Cardiac muscle cell (in vitro differentiated cells and primary cell): Measurements from ENCODE around the gene HMX2. TPM values are rescaled to one million over a fixed set of nuclear protein-coding genes. Genes with fewer than 3 reads are reported as not detected.

Source experiments
- DNase-seq, 2 donors: peaks; one replicate each; pipeline versions ENCODE4 v3.0.0 to v3.0.0-alpha.2; 2010 to 2017; ENCODE audit warnings: low read depth in 1 of 2, low spot score in 1 of 2
- H3K27ac ChIP-seq: fragments of 200-600 bp; sonication (generic); 2 replicates; pipeline ENCODE4 v1.5.1; 2016
- H3K27me3 ChIP-seq: fragments of 200-600 bp; sonication (generic); 2 replicates; pipeline ENCODE4 v1.6.0; 2016; ENCODE audit warnings: control low read depth
- H3K36me3 ChIP-seq: fragments of 200-600 bp; sonication (generic); 2 replicates; pipeline ENCODE4 v1.5.1; 2016; ENCODE audit warnings: control low read depth
- H3K4me1 ChIP-seq: fragments of 200-600 bp; sonication (generic); 2 replicates; pipeline ENCODE4 v1.8.1; 2017; ENCODE audit warnings: low read depth, mild to moderate bottlenecking, mixed run types
- H3K4me3 ChIP-seq: fragments of 200-600 bp; sonication (generic); 2 replicates; pipeline ENCODE4 v1.5.1; 2016; ENCODE audit warnings: mild to moderate bottlenecking
- H3K9me3 ChIP-seq: fragments of 200-600 bp; sonication (generic); 2 replicates; pipeline ENCODE4 v1.5.1; 2017; ENCODE audit warnings: low read depth, mild to moderate bottlenecking, control low read depth
- CTCF ChIP-seq: IDR thresholded peaks from 2 replicates; pipeline ENCODE4 v1.5.1; 2012; ENCODE audit warnings: low read depth, mild to moderate bottlenecking, low read length
- polyA plus RNA-seq: library from polyadenylated mRNA; unstranded; fragments of >200 nt; fragmentation: Nextera tagmentation; extraction: Ambion mirVana; gene quantifications from 2 replicates; pipeline ENCODE4 v1.2.1, GENCODE V29; 2016
- total RNA-seq: library from RNA; depleted of rRNA; stranded (reverse); fragments of >200 nt; gene quantifications from 2 replicates; pipeline ENCODE4 v1.2.3, GENCODE V29; 2016

HMX2 gene
- total and polyA plus RNA-seq, 2 experiments from 2014 or later: not detected

GRCh38 chr10:123140983-123141390, 6.9 kb upstream of the HMX2 start:
- Histone ChIP-seq H3K4me3 (no peak overlapping the region), H3K4me1 (peaks cover 4% of the 10 kb centered on the region), H3K36me3 (no peaks in the 10 kb centered on the region), H3K27ac (no peak overlapping the region), H3K27me3 (peaks cover 100% of the 10 kb centered on the region), H3K9me3 (no peaks in the 10 kb centered on the region)
- DNase-seq: no peak
- no peak for TF ChIP-seq CTCF

- Histone ChIP-seq H3K4me1 (peaks cover 9% of the 10 kb centered on the region), H3K36me3 (no peaks in the 10 kb centered on the region), H3K27ac (no peak overlapping the region), H3K9me3 (no peaks in the 10 kb centered on the region), H3K4me3 (no peak overlapping the region), H3K27me3 (peaks cover 100% of the 10 kb centered on the region)
- TF ChIP-seq CTCF: no peak
- no peak for DNase-seq
Observed at GRCh38 chr10:123141791-123142700, 5.9 kb upstream of the HMX2 start.

GRCh38 chr10:123142701-123143161, 5.2 kb upstream of the HMX2 start:
- H3K27ac ChIP-seq: no peak overlapping the region
- H3K27me3 ChIP-seq: peaks cover 100% of the 10 kb centered on the region
- DNase-seq: no peak
- H3K36me3 ChIP-seq: no peaks in the 10 kb centered on the region
- TF ChIP-seq CTCF: no peak
- no peaks in the 10 kb centered on the region for H3K9me3 ChIP-seq
- peaks cover 9% of the 10 kb centered on the region for H3K4me1 ChIP-seq
- H3K4me3 ChIP-seq: no peak overlapping the region

- no peak for DNase-seq
- Histone ChIP-seq H3K4me3 (no peak overlapping the region), H3K27ac (no peak overlapping the region), H3K36me3 (no peaks in the 10 kb centered on the region), H3K4me1 (peaks cover 9% of the 10 kb centered on the region), H3K9me3 (no peaks in the 10 kb centered on the region), H3K27me3 (peaks cover 100% of the 10 kb centered on the region)
- no peak for TF ChIP-seq CTCF
Observed at GRCh38 chr10:123143162-123143824, 4.6 kb upstream of the HMX2 start.

GRCh38 chr10:123143825-123144168, 4.1 kb upstream of the HMX2 start:
- TF ChIP-seq CTCF: no peak
- no peak overlapping the region for H3K27ac ChIP-seq
- H3K27me3 ChIP-seq: peaks cover 100% of the 10 kb centered on the region
- H3K4me3 ChIP-seq: no peak overlapping the region
- no peaks in the 10 kb centered on the region for H3K36me3 ChIP-seq
- no peak for DNase-seq
- H3K9me3 ChIP-seq: no peaks in the 10 kb centered on the region
- H3K4me1 ChIP-seq: peaks cover 9% of the 10 kb centered on the region
